HepG2 (cell line): Measurements from ENCODE around the gene R3HDM1. TPM values are rescaled to one million over a fixed set of nuclear protein-coding genes. Genes with fewer than 3 reads are reported as not detected.
A peak's percentile ranks its signal among the peaks of the same experiment; 100 is the strongest.

Experiments used
- GATA4 ChIP-seq: sonication (generic); IDR thresholded peaks from 2 replicates; pipeline ENCODE4 v1.6.1; 2016; ENCODE audit warnings: antibody characterized with exemption, low read depth, borderline replicate concordance
- MYNN ChIP-seq: sonication (generic); formaldehyde crosslinking; IDR thresholded peaks from 2 replicates; pipeline ENCODE4 v1.4.0; 2020; ENCODE audit warnings: mild to moderate bottlenecking, low read depth, missing genetic modification reagents
- POGZ ChIP-seq: sonication (generic); formaldehyde crosslinking; IDR thresholded peaks from 2 replicates; pipeline ENCODE4 v1.4.0; 2020; ENCODE audit warnings: mild to moderate bottlenecking, missing genetic modification reagents
- SMC3 ChIP-seq: IDR thresholded peaks from 2 replicates; pipeline ENCODE4 v1.6.1; 2011; ENCODE audit warnings: low read length, improper control_type of control experiment
- TOPORS ChIP-seq: sonication (generic); formaldehyde crosslinking; IDR thresholded peaks from 2 replicates; pipeline ENCODE4 v1.8.0; 2023; ENCODE audit warnings: mild to moderate bottlenecking, missing genetic modification reagents
- ZFP41 ChIP-seq: sonication (generic); formaldehyde crosslinking; IDR thresholded peaks from 2 replicates; pipeline ENCODE4 v1.4.0; 2020; ENCODE audit warnings: mild to moderate bottlenecking, missing genetic modification reagents, borderline replicate concordance
- ZFX ChIP-seq: sonication (generic); formaldehyde crosslinking; IDR thresholded peaks from 2 replicates; pipeline ENCODE4 v1.4.0; 2020; ENCODE audit warnings: mild to moderate bottlenecking, low read depth, missing genetic modification reagents, moderate library complexity
- ZNF280D ChIP-seq: sonication (generic); formaldehyde crosslinking; IDR thresholded peaks from 2 replicates; pipeline ENCODE4 v1.5.1; 2020; ENCODE audit warnings: mild to moderate bottlenecking, missing genetic modification reagents
- ZNF335 ChIP-seq: sonication (generic); formaldehyde crosslinking; IDR thresholded peaks from 2 replicates; pipeline ENCODE4 v1.4.0; 2020; ENCODE audit warnings: missing genetic modification reagents
- ZNF451 ChIP-seq: sonication (generic); formaldehyde crosslinking; IDR thresholded peaks from 2 replicates; pipeline ENCODE4 v1.5.0; 2020; ENCODE audit warnings: mild to moderate bottlenecking, missing genetic modification reagents
- ZNF503 ChIP-seq: sonication (generic); formaldehyde crosslinking; IDR thresholded peaks from 2 replicates; pipeline ENCODE4 v1.4.0; 2020; ENCODE audit warnings: missing genetic modification reagents
- ZNF720 ChIP-seq: sonication (generic); formaldehyde crosslinking; IDR thresholded peaks from 2 replicates; pipeline ENCODE4 v1.4.0; 2020; ENCODE audit warnings: missing genetic modification reagents
- polyA plus RNA-seq, 8 experiments: library from polyadenylated mRNA; depleted of rRNA in 3 of 8; stranded (reverse) in 7 of 8; unstranded in 1 of 8; fragments of >200 nt; fragmentation: Illumina TruSeq in 4 of 8; extraction: Trizol in 4 of 8; gene quantifications; 2 replicates each; pipeline versions ENCODE4 v1.2.1 to v1.2.3, GENCODE V29; 2011 to 2016; ENCODE audit warnings: low read depth in 4 of 8, missing spikeins in 1 of 8, mixed read lengths in 1 of 8; ENCODE audit not compliant: insufficient read depth in 1 of 8
- total RNA-seq, 5 experiments: library from RNA; depleted of rRNA; stranded (reverse); fragments of >200 nt; fragmentation: Illumina TruSeq; extraction: Trizol; gene quantifications; 2 replicates each; pipeline ENCODE4 v1.2.3, GENCODE V29; 2016; ENCODE audit warnings: low read depth in 1 of 5
- TF ChIP-seq, protein P1 (sequence below): sonication (generic); formaldehyde crosslinking; IDR thresholded peaks from 2 replicates; pipeline ENCODE4 v1.5.0; 2020; ENCODE audit warnings: mild to moderate bottlenecking, missing genetic modification reagents, borderline replicate concordance
- TF ChIP-seq, protein P2 (sequence below): sonication (generic); formaldehyde crosslinking; IDR thresholded peaks from 2 replicates; pipeline ENCODE4 v1.5.0; 2020; ENCODE audit warnings: missing genetic modification reagents
- TF ChIP-seq, protein P3 (sequence below): sonication (generic); formaldehyde crosslinking; IDR thresholded peaks from 2 replicates; pipeline ENCODE4 v1.4.0; 2020; ENCODE audit warnings: missing genetic modification reagents

Gene R3HDM1
- total and polyA plus RNA-seq, 2 of the 13 experiments (the other 11 are each of a cell fraction or from before 2014, with no cell fraction given), result 15.7 to 54.3 TPM

GRCh38 chr2:135531231-135532197 is at the start of gene R3HDM1 (continued):
- TF ChIP-seq, protein P1, sequence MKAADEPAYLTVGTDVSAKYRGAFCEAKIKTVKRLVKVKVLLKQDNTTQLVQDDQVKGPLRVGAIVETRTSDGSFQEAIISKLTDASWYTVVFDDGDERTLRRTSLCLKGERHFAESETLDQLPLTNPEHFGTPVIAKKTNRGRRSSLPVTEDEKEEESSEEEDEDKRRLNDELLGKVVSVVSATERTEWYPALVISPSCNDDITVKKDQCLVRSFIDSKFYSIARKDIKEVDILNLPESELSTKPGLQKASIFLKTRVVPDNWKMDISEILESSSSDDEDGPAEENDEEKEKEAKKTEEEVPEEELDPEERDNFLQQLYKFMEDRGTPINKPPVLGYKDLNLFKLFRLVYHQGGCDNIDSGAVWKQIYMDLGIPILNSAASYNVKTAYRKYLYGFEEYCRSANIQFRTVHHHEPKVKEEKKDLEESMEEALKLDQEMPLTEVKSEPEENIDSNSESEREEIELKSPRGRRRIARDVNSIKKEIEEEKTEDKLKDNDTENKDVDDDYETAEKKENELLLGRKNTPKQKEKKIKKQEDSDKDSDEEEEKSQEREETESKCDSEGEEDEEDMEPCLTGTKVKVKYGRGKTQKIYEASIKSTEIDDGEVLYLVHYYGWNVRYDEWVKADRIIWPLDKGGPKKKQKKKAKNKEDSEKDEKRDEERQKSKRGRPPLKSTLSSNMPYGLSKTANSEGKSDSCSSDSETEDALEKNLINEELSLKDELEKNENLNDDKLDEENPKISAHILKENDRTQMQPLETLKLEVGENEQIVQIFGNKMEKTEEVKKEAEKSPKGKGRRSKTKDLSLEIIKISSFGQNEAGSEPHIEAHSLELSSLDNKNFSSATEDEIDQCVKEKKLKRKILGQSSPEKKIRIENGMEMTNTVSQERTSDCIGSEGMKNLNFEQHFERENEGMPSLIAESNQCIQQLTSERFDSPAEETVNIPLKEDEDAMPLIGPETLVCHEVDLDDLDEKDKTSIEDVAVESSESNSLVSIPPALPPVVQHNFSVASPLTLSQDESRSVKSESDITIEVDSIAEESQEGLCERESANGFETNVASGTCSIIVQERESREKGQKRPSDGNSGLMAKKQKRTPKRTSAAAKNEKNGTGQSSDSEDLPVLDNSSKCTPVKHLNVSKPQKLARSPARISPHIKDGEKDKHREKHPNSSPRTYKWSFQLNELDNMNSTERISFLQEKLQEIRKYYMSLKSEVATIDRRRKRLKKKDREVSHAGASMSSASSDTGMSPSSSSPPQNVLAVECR (CRISPR knock-in tag), result peak; percentile 90
- peak; percentile 52 for TF ChIP-seq POGZ (CRISPR knock-in tag)
- no peak for TF ChIP-seq ZNF720
- 0 out of 2 replicates have a peak, but pooled peaks have one; percentile 25 for TF ChIP-seq ZNF451 (CRISPR knock-in tag)
- no peak for TF ChIP-seq ZNF335 (CRISPR knock-in tag)
- TF ChIP-seq ZNF503, result peak; percentile 45; the same call in 1 of the 2 replicates
- TF ChIP-seq ZFX (CRISPR knock-in tag), result peak; percentile 92
- TF ChIP-seq TOPORS (CRISPR knock-in tag), result no peak
- TF ChIP-seq ZFP41 (CRISPR knock-in tag), result peak; percentile 85; the same call in 1 of the 2 replicates
- TF ChIP-seq MYNN (CRISPR knock-in tag), result 0 out of 2 replicates have a peak, but pooled peaks have one; percentile 35
- TF ChIP-seq SMC3, result no peak
- 0 out of 2 replicates have a peak, but pooled peaks have one; percentile 12 for TF ChIP-seq GATA4
- TF ChIP-seq, protein P2, sequence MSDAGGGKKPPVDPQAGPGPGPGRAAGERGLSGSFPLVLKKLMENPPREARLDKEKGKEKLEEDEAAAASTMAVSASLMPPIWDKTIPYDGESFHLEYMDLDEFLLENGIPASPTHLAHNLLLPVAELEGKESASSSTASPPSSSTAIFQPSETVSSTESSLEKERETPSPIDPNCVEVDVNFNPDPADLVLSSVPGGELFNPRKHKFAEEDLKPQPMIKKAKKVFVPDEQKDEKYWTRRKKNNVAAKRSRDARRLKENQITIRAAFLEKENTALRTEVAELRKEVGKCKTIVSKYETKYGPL (CRISPR knock-in tag), result 0 out of 2 replicates have a peak, but pooled peaks have one; percentile 45
- TF ChIP-seq, protein P3, sequence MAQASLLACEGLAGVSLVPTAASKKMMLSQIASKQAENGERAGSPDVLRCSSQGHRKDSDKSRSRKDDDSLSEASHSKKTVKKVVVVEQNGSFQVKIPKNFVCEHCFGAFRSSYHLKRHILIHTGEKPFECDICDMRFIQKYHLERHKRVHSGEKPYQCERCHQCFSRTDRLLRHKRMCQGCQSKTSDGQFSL, result no peak
- TF ChIP-seq ZNF280D, result no peak; the same call in 1 of the 2 replicates
